DND-41 (cell line): Measurements from ENCODE around the gene SERPINB11.
"Not testable (repeated sequence)": the region's sequence is repeated elsewhere in the genome, so short reads cannot be mapped to it uniquely, and the experiment has no call there.

Source experiments
- ATAC-seq: fragments of 200-7000 bp; cut with Tn5 transposase; 3 replicates; pipeline ENCODE4 v1.9.1; 2021; ENCODE audit warnings: low read depth; ENCODE audit not compliant: insufficient read depth
- DNase-seq: peaks from one replicate; pipeline ENCODE4 v3.0.0-alpha.2; 2020
- H2AFZ ChIP-seq: 2 replicates; pipeline ENCODE4 v1.6.0; 2012; ENCODE audit warnings: low read depth, low read length
- H3K27ac ChIP-seq: 2 replicates; pipeline ENCODE4 v1.5.1; 2012; ENCODE audit warnings: low read length, inconsistent platforms
- H3K27me3 ChIP-seq: fragments of 200-600 bp; sonication (generic); 2 replicates; pipeline ENCODE4 v1.6.0; 2012; ENCODE audit warnings: low read length, mild to moderate bottlenecking, inconsistent platforms; ENCODE audit not compliant: insufficient read depth, poor library complexity
- H3K36me3 ChIP-seq: 2 replicates; pipeline ENCODE4 v1.5.1; 2012; ENCODE audit warnings: low read length, inconsistent platforms; ENCODE audit not compliant: insufficient read depth
- H3K4me1 ChIP-seq: 2 replicates; pipeline ENCODE4 v1.5.1; 2012; ENCODE audit warnings: mild to moderate bottlenecking, low read length; ENCODE audit not compliant: insufficient read depth
- H3K4me2 ChIP-seq: 2 replicates; pipeline ENCODE4 v1.6.0; 2012; ENCODE audit warnings: mild to moderate bottlenecking, moderate library complexity, low read length, inconsistent platforms; ENCODE audit not compliant: insufficient read depth
- H3K4me3 ChIP-seq, 2 experiments: fragments of 200-600 bp in 1 of 2; shearing (Covaris generic) in 1 of 2; 2 replicates each; pipeline ENCODE4 v1.5.1; 2012 to 2016; ENCODE audit warnings: inconsistent platforms in 2 of 2, low read length in 2 of 2, mild to moderate bottlenecking in 2 of 2, low read depth in 1 of 2, moderate library complexity in 1 of 2
- H3K79me2 ChIP-seq: 2 replicates; pipeline ENCODE4 v1.6.0; 2012; ENCODE audit warnings: low read length, inconsistent platforms; ENCODE audit not compliant: insufficient read depth
- H3K9ac ChIP-seq: 2 replicates; pipeline ENCODE4 v1.6.0; 2012; ENCODE audit warnings: low read depth, mild to moderate bottlenecking, inconsistent platforms, low read length, moderate library complexity
- H3K9me3 ChIP-seq: 2 replicates; pipeline ENCODE4 v1.5.1; 2012; ENCODE audit warnings: low read length, moderate library complexity, mild to moderate bottlenecking, inconsistent platforms; ENCODE audit not compliant: insufficient read depth, severe bottlenecking
- H4K20me1 ChIP-seq: 2 replicates; pipeline ENCODE4 v1.6.0; 2012; ENCODE audit warnings: low read length; ENCODE audit not compliant: insufficient read depth
- CTCF ChIP-seq: IDR thresholded peaks from 2 replicates; pipeline ENCODE4 v1.5.1; 2012; ENCODE audit warnings: borderline replicate concordance, low read length, moderate library complexity, mild to moderate bottlenecking; ENCODE audit not compliant: poor library complexity, severe bottlenecking; ENCODE audit errors: extremely low read depth
- EZH2 ChIP-seq: IDR thresholded peaks from 3 replicates; pipeline ENCODE4 v1.6.1; 2012; ENCODE audit warnings: borderline replicate concordance, low read depth, mild to moderate bottlenecking, moderate library complexity, low read length, inconsistent platforms; ENCODE audit not compliant: severe bottlenecking

SERPINB11 gene

GRCh38 chr18:63702660-63703059 is at the start of gene SERPINB11:
Gene SERPINB11 (plus strand): TSS chr18:63702960. CDS start chr18:63710194, 7,234 bp downstream.
- no peak for ATAC-seq
- no peak for DNase-seq
- no peak within 1 kb of the TSS for H3K27ac ChIP-seq
- no peaks in the 10 kb centered on the region for H3K4me1 ChIP-seq
- no peak within 1 kb of the TSS for H2AFZ ChIP-seq
- no peaks in the 10 kb centered on the region for H3K9me3 ChIP-seq
- no peak within 1 kb of the TSS for H3K9ac ChIP-seq
- H3K36me3 ChIP-seq, result no peaks in the 10 kb centered on the region
- H3K79me2 ChIP-seq, result no peaks in the 10 kb centered on the region
- H3K27me3 ChIP-seq, result no peaks in the 10 kb centered on the region
- no peaks in the 10 kb centered on the region for H4K20me1 ChIP-seq
- H3K4me3 ChIP-seq, result no peak within 1 kb of the TSS
- no peak for TF ChIP-seq EZH2
- no peak for TF ChIP-seq CTCF
- H3K4me2 ChIP-seq, result no peak within 1 kb of the TSS

DNA sequence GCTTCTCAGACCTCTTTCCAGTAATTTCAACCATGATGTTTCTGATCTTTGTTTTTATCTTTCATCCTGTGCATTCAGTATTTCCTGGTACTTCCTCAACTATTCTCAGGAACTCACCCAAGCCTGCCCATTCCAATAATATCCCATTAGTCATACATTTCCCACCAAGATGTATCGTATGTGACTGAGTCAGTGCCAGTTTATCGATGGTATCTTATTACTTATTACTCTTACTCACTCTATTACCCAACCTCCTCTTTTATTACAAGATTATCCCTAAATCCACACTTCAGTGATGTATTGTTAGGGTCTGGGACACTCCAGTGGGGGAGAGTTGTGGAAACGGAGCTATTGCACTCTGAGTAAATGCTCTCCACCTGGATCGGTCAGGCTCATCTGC is 43.8 kb upstream of the SERPINB11 start:
- H3K27ac ChIP-seq, H3K79me2 ChIP-seq, H3K27me3 ChIP-seq, H3K4me3 ChIP-seq, H3K4me2 ChIP-seq, H3K9ac ChIP-seq, ATAC-seq, H3K9me3 ChIP-seq, DNase-seq, H4K20me1 ChIP-seq, H3K4me1 ChIP-seq, H3K36me3 ChIP-seq, H2AFZ ChIP-seq: not testable (repeated sequence)

GRCh38 chr18:63661750-63662149 is 41.0 kb upstream of the SERPINB11 start, which contains the start of gene SERPINB3:
Gene SERPINB3 (minus strand): TSS chr18:63661893. CDS start chr18:63661216, 677 bp downstream.
- not testable (repeated sequence) for H3K9ac ChIP-seq, H2AFZ ChIP-seq, ATAC-seq, DNase-seq, H3K79me2 ChIP-seq, H3K27ac ChIP-seq, H3K4me3 ChIP-seq, H3K9me3 ChIP-seq, H3K36me3 ChIP-seq, H3K4me1 ChIP-seq, H3K4me2 ChIP-seq, H3K27me3 ChIP-seq, H4K20me1 ChIP-seq

- no peak overlapping the region for H3K9ac ChIP-seq
- H3K27me3 ChIP-seq, result no peaks in the 10 kb centered on the region
- no peak overlapping the region for H3K4me2 ChIP-seq
- no peaks in the 10 kb centered on the region for H3K79me2 ChIP-seq
- no peaks in the 10 kb centered on the region for H3K4me1 ChIP-seq
- no peak overlapping the region for H3K4me3 ChIP-seq
- H3K27ac ChIP-seq, result no peak overlapping the region
- no peaks in the 10 kb centered on the region for H3K36me3 ChIP-seq
- H4K20me1 ChIP-seq, result no peaks in the 10 kb centered on the region
- ATAC-seq, result no peak
- no peak for TF ChIP-seq CTCF
- no peak for TF ChIP-seq EZH2
- no peak for DNase-seq
- H3K9me3 ChIP-seq, result no peaks in the 10 kb centered on the region
- H2AFZ ChIP-seq, result no peak overlapping the region
These were observed 38.2 kb upstream of the SERPINB11 start for GRCh38 chr18:63664571-63664970.
